Activated naive CD8-positive, alpha-beta T cell treated with anti-CD3 and anti-CD28 coated beads for 36 hours (primary cell): ENCODE results near the gene SREBF1. TPM values are rescaled to one million over a fixed set of nuclear protein-coding genes. Genes with fewer than 3 reads are reported as not detected.
A peak's percentile ranks its signal among the peaks of the same experiment; 100 is the strongest.

Experiments used
- DNase-seq: peaks from one replicate; pipeline ENCODE4 v3.0.0; 2021
- H3K27ac Mint-ChIP-seq: one replicate; pipeline ENCODE4 v1.8.0; 2022; ENCODE audit warnings: mild to moderate bottlenecking, moderate library complexity, mixed read lengths
- H3K27me3 Mint-ChIP-seq: one replicate; pipeline ENCODE4 v1.8.0; 2022; ENCODE audit warnings: mild to moderate bottlenecking, mixed read lengths
- H3K36me3 Mint-ChIP-seq: one replicate; pipeline ENCODE4 v1.8.0; 2021; ENCODE audit warnings: mild to moderate bottlenecking, mixed read lengths
- H3K4me1 Mint-ChIP-seq: one replicate; pipeline ENCODE4 v1.8.0; 2021; ENCODE audit warnings: mixed read lengths
- H3K4me3 Mint-ChIP-seq: one replicate; pipeline ENCODE4 v1.8.0; 2022; ENCODE audit warnings: mild to moderate bottlenecking, moderate library complexity, mixed read lengths
- H3K9me3 Mint-ChIP-seq: one replicate; pipeline ENCODE4 v1.8.0; 2022; ENCODE audit warnings: mixed read lengths
- total RNA-seq, 2 experiments: library from RNA; stranded (reverse); gene quantifications; one replicate each; pipeline ENCODE4 v1.2.3, GENCODE V29; 2021

The SREBF1 gene
- total RNA-seq, 2 experiments from 2014 or later, result 123 to 131 TPM

- no peak for DNase-seq
- H3K4me3 Mint-ChIP-seq, result no peak overlapping the region
- no peaks in the 10 kb centered on the region for H3K4me1 Mint-ChIP-seq
- H3K36me3 Mint-ChIP-seq, result no peaks in the 10 kb centered on the region
- no peaks in the 10 kb centered on the region for H3K27me3 Mint-ChIP-seq
- no peaks in the 10 kb centered on the region for H3K9me3 Mint-ChIP-seq
- peak overlapping the region; percentile 52 for H3K27ac Mint-ChIP-seq
Observed at GRCh38 chr17:17868641-17869522, 32.1 kb upstream of the SREBF1 start.

GRCh38 chr17:17866897-17867296 lies 30.1 kb upstream of the SREBF1 start:
- no peak overlapping the region for H3K27ac Mint-ChIP-seq

GRCh38 chr17:17866425-17866824 lies 29.6 kb upstream of the SREBF1 start:
- Mint-ChIP-seq H3K27me3 (no peaks in the 10 kb centered on the region), H3K36me3 (no peaks in the 10 kb centered on the region), H3K4me3 (no peak overlapping the region), H3K4me1 (peaks cover 14% of the 10 kb centered on the region), H3K9me3 (no peaks in the 10 kb centered on the region), H3K27ac (no peak overlapping the region)
- no peak for DNase-seq

More at GRCh38 chr17:17866897-17867296, 30.1 kb upstream of the SREBF1 start:
- DNase-seq, result no peak
- H3K4me3 Mint-ChIP-seq, result no peak overlapping the region
- H3K36me3 Mint-ChIP-seq, result no peaks in the 10 kb centered on the region
- no peaks in the 10 kb centered on the region for H3K27me3 Mint-ChIP-seq
- peaks cover 14% of the 10 kb centered on the region for H3K4me1 Mint-ChIP-seq
- no peaks in the 10 kb centered on the region for H3K9me3 Mint-ChIP-seq

GRCh38 chr17:17865035-17865434 lies 28.2 kb upstream of the SREBF1 start:
- Mint-ChIP-seq H3K27me3 (no peaks in the 10 kb centered on the region), H3K27ac (no peak overlapping the region), H3K4me1 (peaks cover 16% of the 10 kb centered on the region), H3K36me3 (no peaks in the 10 kb centered on the region), H3K9me3 (no peaks in the 10 kb centered on the region), H3K4me3 (no peak overlapping the region)
- no peak for DNase-seq

GRCh38 chr17:17860766-17861107 lies 24.0 kb upstream of the SREBF1 start:
- DNase-seq, result no peak
- H3K4me3 Mint-ChIP-seq, result no peak overlapping the region
- H3K4me1 Mint-ChIP-seq, result peaks cover 31% of the 10 kb centered on the region
- H3K36me3 Mint-ChIP-seq, result no peaks in the 10 kb centered on the region
- H3K9me3 Mint-ChIP-seq, result no peaks in the 10 kb centered on the region
- no peak overlapping the region for H3K27ac Mint-ChIP-seq
- H3K27me3 Mint-ChIP-seq, result no peaks in the 10 kb centered on the region

- H3K36me3 Mint-ChIP-seq, result no peaks in the 10 kb centered on the region
- peak; percentile 71 for DNase-seq
- no peaks in the 10 kb centered on the region for H3K27me3 Mint-ChIP-seq
- H3K9me3 Mint-ChIP-seq, result no peaks in the 10 kb centered on the region
- H3K27ac Mint-ChIP-seq, result no peak overlapping the region
- H3K4me1 Mint-ChIP-seq, result peaks cover 37% of the 10 kb centered on the region
- H3K4me3 Mint-ChIP-seq, result no peak overlapping the region
Observed at GRCh38 chr17:17859909-17860765, 23.4 kb upstream of the SREBF1 start.

- Mint-ChIP-seq H3K4me1 (peaks cover 47% of the 10 kb centered on the region), H3K9me3 (no peaks in the 10 kb centered on the region), H3K4me3 (no peak overlapping the region), H3K27ac (no peak overlapping the region), H3K27me3 (no peaks in the 10 kb centered on the region), H3K36me3 (peaks cover 3% of the 10 kb centered on the region)
- DNase-seq, result no peak
Observed at GRCh38 chr17:17857496-17857895, 20.7 kb upstream of the SREBF1 start.

GRCh38 chr17:17856386-17856785 lies 19.6 kb upstream of the SREBF1 start:
- H3K4me1 Mint-ChIP-seq, result peaks cover 55% of the 10 kb centered on the region
- peak overlapping the region; percentile 61 for H3K27ac Mint-ChIP-seq

GRCh38 chr17:17855976-17856375 lies 19.2 kb upstream of the SREBF1 start:
- no peak overlapping the region for H3K27ac Mint-ChIP-seq

More at GRCh38 chr17:17856386-17856785, 19.6 kb upstream of the SREBF1 start:
- Mint-ChIP-seq H3K36me3 (peaks cover 7% of the 10 kb centered on the region), H3K27me3 (no peaks in the 10 kb centered on the region), H3K9me3 (no peaks in the 10 kb centered on the region), H3K4me3 (no peak overlapping the region)
- no peak for DNase-seq

GRCh38 chr17:17853811-17854447 lies 17.1 kb upstream of the SREBF1 start:
- peaks cover 11% of the 10 kb centered on the region for H3K36me3 Mint-ChIP-seq
- no peaks in the 10 kb centered on the region for H3K27me3 Mint-ChIP-seq
- H3K27ac Mint-ChIP-seq, result peak overlapping the region; percentile 97
- peak overlapping the region; percentile 67 for H3K4me3 Mint-ChIP-seq
- no peaks in the 10 kb centered on the region for H3K9me3 Mint-ChIP-seq
- H3K4me1 Mint-ChIP-seq, result peaks cover 74% of the 10 kb centered on the region
- DNase-seq, result peak; percentile 75

More at GRCh38 chr17:17855976-17856375, 19.2 kb upstream of the SREBF1 start:
- no peaks in the 10 kb centered on the region for H3K9me3 Mint-ChIP-seq
- no peak for DNase-seq
- peaks cover 7% of the 10 kb centered on the region for H3K36me3 Mint-ChIP-seq
- no peaks in the 10 kb centered on the region for H3K27me3 Mint-ChIP-seq
- H3K4me1 Mint-ChIP-seq, result peaks cover 59% of the 10 kb centered on the region
- H3K4me3 Mint-ChIP-seq, result no peak overlapping the region

- DNase-seq, result no peak
- Mint-ChIP-seq H3K4me1 (peaks cover 84% of the 10 kb centered on the region), H3K27me3 (no peaks in the 10 kb centered on the region), H3K9me3 (no peaks in the 10 kb centered on the region), H3K27ac (peak overlapping the region; percentile 97), H3K36me3 (peaks cover 11% of the 10 kb centered on the region), H3K4me3 (no peak overlapping the region)
Observed at GRCh38 chr17:17852930-17853329, 16.1 kb upstream of the SREBF1 start.

GRCh38 chr17:17851103-17852002 lies 14.6 kb upstream of the SREBF1 start:
- H3K27ac Mint-ChIP-seq, result peak overlapping the region; percentile 97
- H3K4me3 Mint-ChIP-seq, result peak overlapping the region; percentile 55
- H3K4me1 Mint-ChIP-seq, result peaks cover 91% of the 10 kb centered on the region
- H3K27me3 Mint-ChIP-seq, result no peaks in the 10 kb centered on the region
- H3K36me3 Mint-ChIP-seq, result peaks cover 11% of the 10 kb centered on the region
- no peaks in the 10 kb centered on the region for H3K9me3 Mint-ChIP-seq
- no peak for DNase-seq

- Mint-ChIP-seq H3K4me1 (peaks cover 76% of the 10 kb centered on the region), H3K9me3 (no peaks in the 10 kb centered on the region), H3K27me3 (no peaks in the 10 kb centered on the region), H3K27ac (peak overlapping the region; percentile 97), H3K4me3 (peak overlapping the region; percentile 55), H3K36me3 (peaks cover 11% of the 10 kb centered on the region)
- peak; percentile 87 for DNase-seq
Observed at GRCh38 chr17:17849845-17850373, 13.1 kb upstream of the SREBF1 start.
